ENCODE measurements around the gene TAC3. TPM values are rescaled to one million over a fixed set of nuclear protein-coding genes. Genes with fewer than 3 reads are reported as not detected.
"Not testable (repeated sequence)": the region's sequence is repeated elsewhere in the genome, so short reads cannot be mapped to it uniquely, and the experiment has no call there.

Gene TAC3
- polyA plus RNA-seq, 1 donor = 13.5 TPM

- not testable (repeated sequence) for H3K27ac ChIP-seq (ENCODE audit: low read length); H3K4me1 ChIP-seq (ENCODE audit: control insufficient read depth, insufficient read depth, low read length); H3K27me3 ChIP-seq (ENCODE audit: control insufficient read depth, insufficient read depth, low read length); H3K9me3 ChIP-seq (ENCODE audit: control insufficient read depth, low read depth, low read length); H3K36me3 ChIP-seq (ENCODE audit: control insufficient read depth, insufficient read depth, low read length); H3K4me3 ChIP-seq (ENCODE audit: low read length)
- no CpG with 5 or more reads among the region's 6 CpGs for WGBS (ENCODE audit: insufficient coverage, low lambda C conversion rate)
- peak; percentile 57 to 62 for DNase-seq
Observed at GRCh38 chr12:56985714-56986113, 30.6 kb downstream of the TAC3 start.

GRCh38 chr12:56983386-56983785 lies 32.9 kb downstream of the TAC3 start:
- no CpG with 5 or more reads among the region's 4 CpGs for WGBS (ENCODE audit: insufficient coverage, low lambda C conversion rate)
- no peak overlapping the region for H3K27ac ChIP-seq (ENCODE audit: low read length)
- no peak overlapping the region for H3K4me3 ChIP-seq (ENCODE audit: low read length)
- H3K36me3 ChIP-seq (ENCODE audit: control insufficient read depth, insufficient read depth, low read length) = no peaks in the 10 kb centered on the region
- H3K4me1 ChIP-seq (ENCODE audit: control insufficient read depth, insufficient read depth, low read length) = no peaks in the 10 kb centered on the region
- DNase-seq = no peak
- no peaks in the 10 kb centered on the region for H3K27me3 ChIP-seq (ENCODE audit: control insufficient read depth, insufficient read depth, low read length)
- H3K9me3 ChIP-seq (ENCODE audit: control insufficient read depth, low read depth, low read length) = no peaks in the 10 kb centered on the region

- not testable (repeated sequence) for H3K9me3 ChIP-seq (ENCODE audit: control insufficient read depth, low read depth, low read length)
Observed at GRCh38 chr12:56982578-56983236, 33.6 kb downstream of the TAC3 start.

GRCh38 chr12:56980941-56981530 lies 35.3 kb downstream of the TAC3 start:
- Histone ChIP-seq H3K4me3 (ENCODE audit: low read length) (no peak overlapping the region), H3K36me3 (ENCODE audit: control insufficient read depth, insufficient read depth, low read length) (no peaks in the 10 kb centered on the region), H3K27me3 (ENCODE audit: control insufficient read depth, insufficient read depth, low read length) (no peaks in the 10 kb centered on the region), H3K4me1 (ENCODE audit: control insufficient read depth, insufficient read depth, low read length) (no peaks in the 10 kb centered on the region), H3K9me3 (ENCODE audit: control insufficient read depth, low read depth, low read length) (no peaks in the 10 kb centered on the region), H3K27ac (ENCODE audit: low read length) (no peak overlapping the region)
- no CpG with 5 or more reads among the region's 4 CpGs for WGBS (ENCODE audit: insufficient coverage, low lambda C conversion rate)
- DNase-seq = no peak

More at GRCh38 chr12:56982578-56983236, 33.6 kb downstream of the TAC3 start:
- H3K27me3 ChIP-seq (ENCODE audit: control insufficient read depth, insufficient read depth, low read length); H3K4me3 ChIP-seq (ENCODE audit: low read length); H3K36me3 ChIP-seq (ENCODE audit: control insufficient read depth, insufficient read depth, low read length); DNase-seq; H3K4me1 ChIP-seq (ENCODE audit: control insufficient read depth, insufficient read depth, low read length); H3K27ac ChIP-seq (ENCODE audit: low read length): not testable (repeated sequence)
- no CpG with 5 or more reads among the region's 3 CpGs for WGBS (ENCODE audit: insufficient coverage, low lambda C conversion rate)

GRCh38 chr12:56980268-56980667 lies 36.1 kb downstream of the TAC3 start:
- WGBS (ENCODE audit: insufficient coverage, low lambda C conversion rate) = 95% methylated on average over 3 of the region's 6 CpGs
- no peak overlapping the region for H3K4me3 ChIP-seq (ENCODE audit: low read length)
- H3K27me3 ChIP-seq (ENCODE audit: control insufficient read depth, insufficient read depth, low read length) = no peaks in the 10 kb centered on the region
- no peak for DNase-seq
- no peaks in the 10 kb centered on the region for H3K36me3 ChIP-seq (ENCODE audit: control insufficient read depth, insufficient read depth, low read length)
- H3K4me1 ChIP-seq (ENCODE audit: control insufficient read depth, insufficient read depth, low read length) = no peaks in the 10 kb centered on the region
- H3K9me3 ChIP-seq (ENCODE audit: control insufficient read depth, low read depth, low read length) = no peaks in the 10 kb centered on the region
- no peak overlapping the region for H3K27ac ChIP-seq (ENCODE audit: low read length)

GRCh38 chr12:56979628-56980027 lies 36.7 kb downstream of the TAC3 start:
- H3K27ac ChIP-seq (ENCODE audit: low read length) = no peak overlapping the region

GRCh38 chr12:56978397-56979138 lies 37.8 kb downstream of the TAC3 start:
- H3K4me3 ChIP-seq (ENCODE audit: low read length) = no peak overlapping the region
- H3K9me3 ChIP-seq (ENCODE audit: control insufficient read depth, low read depth, low read length) = no peaks in the 10 kb centered on the region
- DNase-seq = no peak
- H3K27ac ChIP-seq (ENCODE audit: low read length) = no peak overlapping the region
- no peaks in the 10 kb centered on the region for H3K36me3 ChIP-seq (ENCODE audit: control insufficient read depth, insufficient read depth, low read length)
- WGBS (ENCODE audit: insufficient coverage, low lambda C conversion rate) = no CpG with 5 or more reads among the region's 3 CpGs
- H3K27me3 ChIP-seq (ENCODE audit: control insufficient read depth, insufficient read depth, low read length) = no peaks in the 10 kb centered on the region
- no peaks in the 10 kb centered on the region for H3K4me1 ChIP-seq (ENCODE audit: control insufficient read depth, insufficient read depth, low read length)

More at GRCh38 chr12:56979628-56980027, 36.7 kb downstream of the TAC3 start:
- DNase-seq = no peak
- WGBS (ENCODE audit: insufficient coverage, low lambda C conversion rate) = no CpG with 5 or more reads among the region's 3 CpGs
- no peaks in the 10 kb centered on the region for H3K36me3 ChIP-seq (ENCODE audit: control insufficient read depth, insufficient read depth, low read length)
- no peaks in the 10 kb centered on the region for H3K4me1 ChIP-seq (ENCODE audit: control insufficient read depth, insufficient read depth, low read length)
- H3K9me3 ChIP-seq (ENCODE audit: control insufficient read depth, low read depth, low read length) = no peaks in the 10 kb centered on the region
- H3K27me3 ChIP-seq (ENCODE audit: control insufficient read depth, insufficient read depth, low read length) = no peaks in the 10 kb centered on the region
- no peak overlapping the region for H3K4me3 ChIP-seq (ENCODE audit: low read length)

GRCh38 chr12:56977361-56977760 lies 39.0 kb downstream of the TAC3 start:
- H3K27ac ChIP-seq (ENCODE audit: low read length); H3K4me3 ChIP-seq (ENCODE audit: low read length); H3K9me3 ChIP-seq (ENCODE audit: control insufficient read depth, low read depth, low read length); DNase-seq; H3K4me1 ChIP-seq (ENCODE audit: control insufficient read depth, insufficient read depth, low read length); H3K27me3 ChIP-seq (ENCODE audit: control insufficient read depth, insufficient read depth, low read length); H3K36me3 ChIP-seq (ENCODE audit: control insufficient read depth, insufficient read depth, low read length): not testable (repeated sequence)
- no CpG with 5 or more reads among the region's 4 CpGs for WGBS (ENCODE audit: insufficient coverage, low lambda C conversion rate)

- no CpG with 5 or more reads among the region's 3 CpGs for WGBS (ENCODE audit: insufficient coverage, low lambda C conversion rate)
- H3K27ac ChIP-seq (ENCODE audit: low read length) = not testable (repeated sequence)
Observed at GRCh38 chr12:56974224-56974623, 42.1 kb downstream of the TAC3 start.

GRCh38 chr12:56968910-56969309 lies 47.4 kb downstream of the TAC3 start:
- no CpG with 5 or more reads among the region's 6 CpGs for WGBS (ENCODE audit: insufficient coverage, low lambda C conversion rate)
- H3K4me1 ChIP-seq (ENCODE audit: control insufficient read depth, insufficient read depth, low read length); H3K27ac ChIP-seq (ENCODE audit: low read length); DNase-seq; H3K9me3 ChIP-seq (ENCODE audit: control insufficient read depth, low read depth, low read length); H3K27me3 ChIP-seq (ENCODE audit: control insufficient read depth, insufficient read depth, low read length); H3K4me3 ChIP-seq (ENCODE audit: low read length); H3K36me3 ChIP-seq (ENCODE audit: control insufficient read depth, insufficient read depth, low read length): not testable (repeated sequence)

More at GRCh38 chr12:56974224-56974623, 42.1 kb downstream of the TAC3 start:
- not testable (repeated sequence) for DNase-seq; H3K4me1 ChIP-seq (ENCODE audit: control insufficient read depth, insufficient read depth, low read length); H3K9me3 ChIP-seq (ENCODE audit: control insufficient read depth, low read depth, low read length); H3K27me3 ChIP-seq (ENCODE audit: control insufficient read depth, insufficient read depth, low read length); H3K36me3 ChIP-seq (ENCODE audit: control insufficient read depth, insufficient read depth, low read length); H3K4me3 ChIP-seq (ENCODE audit: low read length)
